H1 (cell line): ENCODE results near the gene SHANK1. TPM values are rescaled to one million over a fixed set of nuclear protein-coding genes. Genes with fewer than 3 reads are reported as not detected.

Experiments
- CTCF ChIA-PET: fragments of 300-600 bp; sonication (Branson Sonifier 250); formaldehyde crosslinking; loops from one replicate; lab custom pipeline; 2021; ENCODE audit not compliant: partially characterized antibody; lab: Charles Lee
- POLR2A ChIA-PET: fragments of 300-600 bp; sonication (Branson Sonifier 250); formaldehyde crosslinking; loops from one replicate; lab custom pipeline; 2021; ENCODE audit warnings: inconsistent platforms; ENCODE audit not compliant: partially characterized antibody; lab: Charles Lee
- DNase-seq, 2 experiments: peaks; one replicate each; pipeline versions ENCODE4 v3.0.0 to v3.0.0-alpha.2; 2010 to 2022; ENCODE audit warnings: low spot score in 2 of 2, low read depth in 1 of 2, mixed read lengths in 1 of 2
- FAIRE-seq: peaks from 2 replicates; lab custom pipeline; 2011; peaks lifted over from hg19 to GRCh38; lab: Jason Lieb, UNC
- H2AFZ ChIP-seq: 2 replicates; pipeline ENCODE4 v1.8.1; 2012; ENCODE audit warnings: low read length, inconsistent platforms
- H2AK5ac ChIP-seq: 2 replicates; pipeline ENCODE4 v1.6.1; 2013; ENCODE audit warnings: low read depth, low read length
- H2BK120ac ChIP-seq: replicated peaks from 2 replicates; pipeline ENCODE3; 2013; ENCODE audit warnings: low read depth, low read length, inconsistent platforms
- H2BK12ac ChIP-seq: 2 replicates; pipeline ENCODE4 v1.6.1; 2013; ENCODE audit warnings: low read depth, low read length
- H2BK15ac ChIP-seq: 2 replicates; pipeline ENCODE4 v1.6.1; 2013; ENCODE audit warnings: low read length
- H2BK20ac ChIP-seq: 2 replicates; pipeline ENCODE4 v1.6.1; 2013; ENCODE audit warnings: low read length
- H2BK5ac ChIP-seq: 2 replicates; pipeline ENCODE4 v1.6.1; 2013; ENCODE audit warnings: low read depth, low read length
- H3K14ac ChIP-seq: 2 replicates; pipeline ENCODE4 v1.6.1; 2013; ENCODE audit warnings: inconsistent platforms; ENCODE audit not compliant: insufficient read length
- H3K18ac ChIP-seq: 2 replicates; pipeline ENCODE4 v1.6.1; 2013; ENCODE audit warnings: low read length; ENCODE audit errors: extremely low read depth
- H3K23ac ChIP-seq: 2 replicates; pipeline ENCODE4 v1.6.1; 2013; ENCODE audit warnings: inconsistent platforms; ENCODE audit not compliant: insufficient read length
- H3K23me2 ChIP-seq: 2 replicates; pipeline ENCODE4 v1.6.1; 2013; ENCODE audit warnings: low read depth, low read length
- H3K27ac ChIP-seq: 2 replicates; pipeline ENCODE4 v1.6.1; 2011; ENCODE audit warnings: low read depth, low read length, inconsistent platforms
- H3K27me3 ChIP-seq, 4 experiments: replicated peaks in 1 of 4; 1 replicate in 1 of 4; 2 replicates in 3 of 4; pipeline versions ENCODE4 v1.6.1 to v1.8.1; 2011 to 2013; ENCODE audit warnings: low read length in 3 of 4, mild to moderate bottlenecking in 3 of 4, inconsistent platforms in 2 of 4, mixed read lengths in 2 of 4, moderate library complexity in 1 of 4; ENCODE audit not compliant: control insufficient read depth in 3 of 4, insufficient read depth in 3 of 4; ENCODE audit errors: extremely low read depth in 1 of 4
- H3K36me3 ChIP-seq, 4 experiments: 2 replicates each; pipeline versions ENCODE4 v1.6.1 to v1.8.1; 2011 to 2013; ENCODE audit warnings: mild to moderate bottlenecking in 4 of 4, low read length in 3 of 4, moderate library complexity in 2 of 4, control low read depth in 1 of 4, inconsistent platforms in 1 of 4; ENCODE audit not compliant: insufficient read depth in 4 of 4, control insufficient read depth in 2 of 4
- H3K4ac ChIP-seq: replicated peaks from 2 replicates; pipeline ENCODE3; 2013; ENCODE audit warnings: low read length, low read depth, mixed read lengths, inconsistent platforms; ENCODE audit not compliant: insufficient read length
- H3K4me1 ChIP-seq, 4 experiments: replicated peaks in 1 of 4; 1 replicate in 1 of 4; 2 replicates in 3 of 4; pipeline versions ENCODE4 v1.6.1 to v1.8.1; 2011 to 2013; ENCODE audit warnings: low read length in 3 of 4, inconsistent platforms in 2 of 4, mixed read lengths in 1 of 4; ENCODE audit not compliant: insufficient read depth in 4 of 4, control insufficient read depth in 3 of 4
- H3K4me2 ChIP-seq, 2 experiments: 2 replicates each; pipeline versions ENCODE4 v1.6.1 to v1.8.1; 2011 to 2013; ENCODE audit warnings: low read depth in 2 of 2, low read length in 2 of 2, control low read depth in 1 of 2, inconsistent platforms in 1 of 2, mild to moderate bottlenecking in 1 of 2; ENCODE audit not compliant: insufficient read depth in 1 of 2
- H3K4me3 ChIP-seq, 4 experiments: fragments of 200-600, 300-600 bp in 1 of 4; sonication (generic), shearing (Covaris generic), sonication (Bioruptor Twin) in 1 of 4; 2 replicates each; pipeline versions ENCODE4 v1.5.1 to v1.8.1; 2011 to 2016; ENCODE audit warnings: low read length in 4 of 4, low read depth in 3 of 4, control low read depth in 2 of 4, inconsistent platforms in 2 of 4, mild to moderate bottlenecking in 2 of 4, mixed read lengths in 1 of 4, moderate library complexity in 1 of 4; ENCODE audit not compliant: insufficient read depth in 2 of 4; ENCODE audit errors: extremely low read depth in 1 of 4
- H3K56ac ChIP-seq: replicated peaks from 2 replicates; pipeline ENCODE3; 2013; ENCODE audit warnings: low read depth, mild to moderate bottlenecking, mixed read lengths, low read length, inconsistent platforms; ENCODE audit not compliant: insufficient read length
- H3K79me1 ChIP-seq: 2 replicates; pipeline ENCODE4 v1.6.1; 2013; ENCODE audit warnings: low read depth, low read length, control low read depth
- H3K79me2 ChIP-seq, 2 experiments: 2 replicates each; pipeline versions ENCODE4 v1.6.1 to v1.8.1; 2012 to 2013; ENCODE audit warnings: low read length in 2 of 2, mild to moderate bottlenecking in 2 of 2, inconsistent platforms in 1 of 2; ENCODE audit not compliant: insufficient read depth in 2 of 2, control insufficient read depth in 1 of 2
- H3K9ac ChIP-seq, 4 experiments: replicated peaks in 1 of 4; 1 replicate in 1 of 4; 2 replicates in 3 of 4; pipeline versions ENCODE4 v1.6.1 to v1.8.1; 2011 to 2013; ENCODE audit warnings: low read depth in 3 of 4, low read length in 3 of 4, control low read depth in 2 of 4, mild to moderate bottlenecking in 2 of 4, moderate library complexity in 2 of 4, inconsistent platforms in 1 of 4; ENCODE audit errors: extremely low read depth in 1 of 4
- H3K9me3 ChIP-seq, 2 experiments: 2 replicates each; pipeline versions ENCODE4 v1.6.1 to v1.8.1; 2012 to 2013; ENCODE audit warnings: mild to moderate bottlenecking in 2 of 2, moderate library complexity in 2 of 2, control low read depth in 1 of 2, inconsistent platforms in 1 of 2, low read depth in 1 of 2, low read length in 1 of 2, mixed read lengths in 1 of 2; ENCODE audit not compliant: insufficient read depth in 2 of 2
- H4K20me1 ChIP-seq, 2 experiments: replicated peaks in 1 of 2; 2 replicates each; pipeline versions ENCODE3 to v1.8.1; 2011 to 2013; ENCODE audit warnings: inconsistent platforms in 2 of 2, low read length in 2 of 2, mild to moderate bottlenecking in 1 of 2; ENCODE audit not compliant: insufficient read depth in 2 of 2, control insufficient read depth in 1 of 2
- H4K5ac ChIP-seq: 2 replicates; pipeline ENCODE4 v1.6.1; 2013; ENCODE audit warnings: low read length, low read depth, mixed read lengths, inconsistent platforms; ENCODE audit not compliant: insufficient read length
- H4K8ac ChIP-seq: 2 replicates; pipeline ENCODE4 v1.8.0; 2013; ENCODE audit warnings: mild to moderate bottlenecking, moderate library complexity, low read length, inconsistent platforms; ENCODE audit not compliant: insufficient read depth; ENCODE audit errors: extremely low read depth
- H4K91ac ChIP-seq: replicated peaks from 2 replicates; pipeline ENCODE3; 2013; ENCODE audit warnings: low read length, mixed read lengths, inconsistent platforms; ENCODE audit not compliant: insufficient read length
- ASH2L ChIP-seq: fragments of 200-600, 300-600 bp; sonication (generic); IDR thresholded peaks from one replicate; pipeline ENCODE4 v1.7.1; 2017; ENCODE audit warnings: low read length
- KDM4A ChIP-seq: IDR thresholded peaks from one replicate; pipeline ENCODE4 v1.7.1; 2012; ENCODE audit warnings: low read depth, mild to moderate bottlenecking, moderate library complexity, low read length, inconsistent platforms; ENCODE audit not compliant: severe bottlenecking
- SP1 ChIP-seq: IDR thresholded peaks from 2 replicates; pipeline ENCODE4 v1.6.1; 2011; ENCODE audit warnings: low read depth, low read length
- SP2 ChIP-seq: IDR thresholded peaks from 2 replicates; pipeline ENCODE4 v1.6.1; 2012; ENCODE audit warnings: mild to moderate bottlenecking, low read length, inconsistent platforms
- SRF ChIP-seq: IDR thresholded peaks from 2 replicates; pipeline ENCODE4 v1.6.1; 2011; ENCODE audit warnings: mild to moderate bottlenecking, low read depth, low read length, moderate library complexity
- TAF1 ChIP-seq: IDR thresholded peaks from 2 replicates; pipeline ENCODE4 v1.6.1; 2011; ENCODE audit warnings: mild to moderate bottlenecking, low read depth, low read length
- TEAD4 ChIP-seq: IDR thresholded peaks from 2 replicates; pipeline ENCODE4 v1.6.1; 2012; ENCODE audit warnings: low read depth, low read length, inconsistent platforms, mixed read lengths
- YY1 ChIP-seq: IDR thresholded peaks from 2 replicates; pipeline ENCODE4 v1.6.1; 2011; ENCODE audit warnings: low read depth, mild to moderate bottlenecking, low read length
- WGBS, 2 experiments: shearing (Covaris generic) in 1 of 2; methylation state at CpG; one replicate each; pipeline versions ENCODE4 v1.1.6 to v1.1.7; 2013 to 2015; ENCODE audit warnings: low lambda C conversion rate in 2 of 2, mixed read lengths in 2 of 2, inconsistent platforms in 1 of 2, low coverage in 1 of 2, missing lambda C conversion rate in 1 of 2; ENCODE audit not compliant: insufficient replicate concordance in 2 of 2, insufficient coverage in 1 of 2, insufficient read length in 1 of 2; ENCODE audit errors: extremely low coverage in 1 of 2, missing lambda C conversion rate in 1 of 2; 5-methylcytosine and 5-hydroxymethylcytosine counted together
- polyA plus RNA-seq, 7 experiments: library from polyadenylated mRNA; depleted of rRNA in 3 of 7; stranded (reverse) in 5 of 7; unstranded in 2 of 7; fragments of >200 nt in 5 of 7; fragments of 200-250 nt in 2 of 7; gene quantifications; 1 replicate in 5 of 7; 2 replicates in 1 of 7; 4 replicates in 1 of 7; pipeline versions ENCODE4 v1.2.1 to v1.2.3, GENCODE V29; 2011 to 2013; ENCODE audit warnings: missing spikeins in 2 of 7, mixed read lengths in 2 of 7
- total RNA-seq: library from RNA; stranded (reverse); fragmentation: NEBNext Ultra II Directional; extraction: Animal tissue kit (Norgen Biotek cat#: 25700); gene quantifications from 2 replicates; pipeline ENCODE4 v1.2.1, GENCODE V29; 2021
- TF ChIP-seq, protein P1 (sequence below): IDR thresholded peaks from 2 replicates; pipeline ENCODE4 v1.6.1; 2012; ENCODE audit warnings: inconsistent platforms
- TF ChIP-seq, protein P2 (sequence below): IDR thresholded peaks from 2 replicates; pipeline ENCODE4 v1.6.1; 2012; ENCODE audit warnings: inconsistent platforms

Gene SHANK1
- total and polyA plus RNA-seq, 2 of the 8 experiments (the other 6 are each of a cell fraction or from before 2014, with no cell fraction given) = 1.1 to 3.7 TPM

DNA sequence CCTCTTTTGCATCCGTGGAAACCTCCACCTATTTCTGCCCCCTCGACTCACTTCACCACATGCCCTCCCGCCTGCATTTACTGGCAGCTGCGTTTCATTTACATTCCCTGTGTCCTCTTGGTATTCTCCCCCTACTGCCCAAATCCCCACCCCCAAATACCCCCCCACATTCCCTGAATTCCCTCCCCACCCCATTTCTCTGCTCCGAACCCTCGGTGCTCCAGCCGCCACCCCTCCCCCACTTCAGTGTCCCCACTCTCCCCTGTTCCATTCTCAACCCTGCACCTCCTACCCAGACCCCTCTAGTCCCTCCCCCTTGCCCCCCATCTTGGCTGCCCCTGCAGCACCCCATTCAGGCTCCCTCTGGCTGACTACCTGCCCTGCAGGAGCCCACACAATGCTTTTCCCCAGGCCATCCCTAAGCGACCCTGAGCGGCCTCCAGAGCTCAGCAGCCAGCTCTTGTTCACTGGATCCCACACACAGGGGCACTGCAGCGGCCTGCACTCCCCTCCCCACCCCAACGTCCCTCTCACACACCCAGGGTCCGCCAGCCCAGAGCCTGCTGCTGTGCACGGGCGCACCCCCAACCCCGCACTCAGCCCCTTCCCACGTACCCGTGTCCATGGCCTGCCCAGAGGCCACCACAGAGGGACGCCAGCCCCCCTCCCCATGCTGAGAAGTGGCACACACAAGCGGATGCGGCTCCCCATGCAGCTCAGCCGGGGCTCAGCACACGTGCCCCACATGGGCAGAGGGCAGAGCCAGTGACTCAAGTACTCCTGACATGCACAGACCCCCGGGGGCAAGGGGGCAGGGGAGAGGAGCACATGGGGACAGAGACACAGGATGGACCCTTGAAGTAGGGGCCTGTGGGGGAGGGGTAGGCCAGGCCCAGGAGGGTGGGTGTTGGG is 26.3 kb downstream of the SHANK1 start:
- no peak overlapping the region for H3K56ac ChIP-seq
- 0 out of 2 replicates have a peak overlapping the region, but pooled peaks have one; percentile 90 for H2BK20ac ChIP-seq
- H3K9ac ChIP-seq = 0 out of 7 replicates have a peak overlapping the region, but pooled peaks of 1 of the 4 experiments have one; percentile 10
- peak overlapping the region; percentile 11 to 55 (median 22); a peak in 5 of 8 replicates for H3K4me3 ChIP-seq
- H3K23me2 ChIP-seq = peaks cover 11% of the 10 kb centered on the region
- H3K79me2 ChIP-seq = no peaks in the 10 kb centered on the region
- H4K20me1 ChIP-seq = peaks cover 0 to 23% of the 10 kb centered on the region in 2 experiments
- no peak overlapping the region for H2AFZ ChIP-seq
- peaks cover 0 to 24% (median 21%) of the 10 kb centered on the region in 4 experiments; a peak in 6 of 7 replicates for H3K4me1 ChIP-seq
- H3K4me2 ChIP-seq = peak overlapping the region; percentile 76 to 79
- ChIA-PET CTCF (interaction anchor here (0.6 to 2.4 kb wide), 4 partner anchors 24 to 237 kb away, joined by 3 to 10 read pairs (median 3); no protein-coding TSS in a partner anchor), POLR2A (interaction anchor here (0.8 to 2.1 kb wide), 10 partner anchors 8 to 138 kb away, joined by 3 to 6 read pairs (median 3); no protein-coding TSS in a partner anchor)
- H3K23ac ChIP-seq = no peak overlapping the region
- peak overlapping the region; percentile 75 for H3K18ac ChIP-seq
- H3K27ac ChIP-seq = no peak overlapping the region
- WGBS, 2 experiments = 12% methylated on average over 13 of the region's 23 CpGs; no CpG with 5 or more reads in 1 of the 2 experiments
- H3K14ac ChIP-seq = peak overlapping the region; percentile 89
- FAIRE-seq (no peak), DNase-seq (peak in 1 of 2 experiments; percentile 72)
- peak overlapping the region; percentile 38 for H4K91ac ChIP-seq
- H2BK15ac ChIP-seq = peak overlapping the region; percentile 92; the same call in 1 of the 2 replicates
- H2BK5ac ChIP-seq = peak overlapping the region; percentile 55; the same call in 1 of the 2 replicates
- H3K79me1 ChIP-seq = no peaks in the 10 kb centered on the region
- peak overlapping the region; percentile 99; the same call in 1 of the 2 replicates for H2BK12ac ChIP-seq
- H2AK5ac ChIP-seq = no peak overlapping the region
- no peak overlapping the region for H4K5ac ChIP-seq
- no peak overlapping the region for H2BK120ac ChIP-seq
- H3K27me3 ChIP-seq = peaks cover 9 to 74% (median 62%) of the 10 kb centered on the region in 4 experiments
- H3K36me3 ChIP-seq = no peaks in the 10 kb centered on the region
- H4K8ac ChIP-seq = peak overlapping the region; percentile 76; the same call in 1 of the 2 replicates
- H3K9me3 ChIP-seq = no peaks in the 10 kb centered on the region
- H3K4ac ChIP-seq = peak overlapping the region; percentile 62
- no peak for TF ChIP-seq TAF1
- TF ChIP-seq ASH2L = peak; percentile 35
- no peak for TF ChIP-seq SP2
- TF ChIP-seq, protein P1, sequence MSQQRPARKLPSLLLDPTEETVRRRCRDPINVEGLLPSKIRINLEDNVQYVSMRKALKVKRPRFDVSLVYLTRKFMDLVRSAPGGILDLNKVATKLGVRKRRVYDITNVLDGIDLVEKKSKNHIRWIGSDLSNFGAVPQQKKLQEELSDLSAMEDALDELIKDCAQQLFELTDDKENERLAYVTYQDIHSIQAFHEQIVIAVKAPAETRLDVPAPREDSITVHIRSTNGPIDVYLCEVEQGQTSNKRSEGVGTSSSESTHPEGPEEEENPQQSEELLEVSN = 0 out of 2 replicates have a peak, but pooled peaks have one; percentile 14
- TF ChIP-seq SP1 = no peak
- peak; percentile 55; the same call in 1 of the 2 replicates for TF ChIP-seq TEAD4
- TF ChIP-seq SRF = no peak
- no peak for TF ChIP-seq YY1
- TF ChIP-seq, protein P2, sequence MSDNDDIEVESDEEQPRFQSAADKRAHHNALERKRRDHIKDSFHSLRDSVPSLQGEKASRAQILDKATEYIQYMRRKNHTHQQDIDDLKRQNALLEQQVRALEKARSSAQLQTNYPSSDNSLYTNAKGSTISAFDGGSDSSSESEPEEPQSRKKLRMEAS = peak; percentile 60; the same call in 1 of the 2 replicates
- peak; percentile 44 for TF ChIP-seq KDM4A
